A549 (cell line): Measurements from ENCODE around the gene ACADVL. TPM values are rescaled to one million over a fixed set of nuclear protein-coding genes. Genes with fewer than 3 reads are reported as not detected.

Experiments used
- polyA plus RNA-seq, 4 experiments: library from polyadenylated mRNA; depleted of rRNA in 3 of 4; stranded (reverse); fragments of >200 nt; fragmentation: RNase III in 1 of 4; extraction: RNeasy Plus Mini Kit Qiagen cat#74134 plus additional on column Dnase treatment in 1 of 4; gene quantifications; 2 replicates in 3 of 4; 3 replicates in 1 of 4; pipeline ENCODE4 v1.2.3, GENCODE V29; 2011 to 2017
- small RNA-seq, 6 experiments: library from RNA; depleted of rRNA; stranded (forward); fragments of <200 nt; gene quantifications; one replicate each; pipeline ENCODE3, GENCODE V24; 2012

Gene ACADVL
- polyA plus RNA-seq, 2 of the 4 experiments (the other 2 are of a cell fraction), result 238 to 425 TPM

Small RNAs within 50 kb of the gene (small RNA-seq; reads per million reads assigned to genes)
- gene AC120057.4, result 0 reads per million in 6 experiments
- gene MIR324, result 33.4 to 4,513 (median 3,561) reads per million in 6 experiments
- gene RF00019, result 0 reads per million in 6 experiments

Other genes starting within 250 kb of the ACADVL start
Only the 30 nearest of the 33 such genes appear.
- 185 and 210 TPM in 2 replicates for gene RNASEK, start 207.3 kb upstream of the ACADVL start, polyA plus RNA-seq (2011; rRNA removed)
- gene RNASEK, start 207.3 kb upstream of the ACADVL start, polyA plus RNA-seq (2017; fragmentation: RNase III; extraction: RNeasy Plus Mini Kit Qiagen cat#74134 plus additional on column Dnase treatment), result 388 to 426 TPM (median 424 TPM) in 3 replicates
- gene BCL6B, start 196.9 kb upstream of the ACADVL start, polyA plus RNA-seq (2011; rRNA removed), result 0.16 TPM in 1 of 2 replicates, not detected in the other
- 0.03 to 0.04 TPM in 2 of 3 replicates, not detected in the other for gene BCL6B, start 196.9 kb upstream of the ACADVL start, polyA plus RNA-seq (2017; fragmentation: RNase III; extraction: RNeasy Plus Mini Kit Qiagen cat#74134 plus additional on column Dnase treatment)
- 6.2 and 8.0 TPM in 2 replicates for gene SLC16A13, start 183.9 kb upstream of the ACADVL start, polyA plus RNA-seq (2011; rRNA removed)
- 6.2 to 10.9 TPM (median 10.4 TPM) in 3 replicates for gene SLC16A13, start 183.9 kb upstream of the ACADVL start, polyA plus RNA-seq (2017; fragmentation: RNase III; extraction: RNeasy Plus Mini Kit Qiagen cat#74134 plus additional on column Dnase treatment)
- not detected in 2 replicates for gene SLC16A11, start 175.8 kb upstream of the ACADVL start, polyA plus RNA-seq (2011; rRNA removed)
- gene SLC16A11, start 175.8 kb upstream of the ACADVL start, polyA plus RNA-seq (2017; fragmentation: RNase III; extraction: RNeasy Plus Mini Kit Qiagen cat#74134 plus additional on column Dnase treatment), result not detected in 3 replicates
- not detected in 2 replicates for gene CLEC10A, start 139.7 kb upstream of the ACADVL start, polyA plus RNA-seq (2011; rRNA removed)
- gene CLEC10A, start 139.7 kb upstream of the ACADVL start, polyA plus RNA-seq (2017; fragmentation: RNase III; extraction: RNeasy Plus Mini Kit Qiagen cat#74134 plus additional on column Dnase treatment), result not detected in 3 replicates
- 0.25 and 0.34 TPM in 2 replicates for gene ASGR2, start 105.1 kb upstream of the ACADVL start, polyA plus RNA-seq (2011; rRNA removed)
- gene ASGR2, start 105.1 kb upstream of the ACADVL start, polyA plus RNA-seq (2017; fragmentation: RNase III; extraction: RNeasy Plus Mini Kit Qiagen cat#74134 plus additional on column Dnase treatment), result 0.06 TPM in 1 of 3 replicates, not detected in the others
- gene ASGR1, start 40.6 kb upstream of the ACADVL start, polyA plus RNA-seq (2011; rRNA removed), result 2.6 and 3.4 TPM in 2 replicates
- 1.0 to 1.6 TPM (median 1.6 TPM) in 3 replicates for gene ASGR1, start 40.6 kb upstream of the ACADVL start, polyA plus RNA-seq (2017; fragmentation: RNase III; extraction: RNeasy Plus Mini Kit Qiagen cat#74134 plus additional on column Dnase treatment)
- 8.3 and 9.2 TPM in 2 replicates for gene DLG4, start 102 bp upstream of the ACADVL start, polyA plus RNA-seq (2011; rRNA removed)
- gene DLG4, start 102 bp upstream of the ACADVL start, polyA plus RNA-seq (2017; fragmentation: RNase III; extraction: RNeasy Plus Mini Kit Qiagen cat#74134 plus additional on column Dnase treatment), result 16.1 to 22.6 TPM (median 21.3 TPM) in 3 replicates
- gene DVL2, start 14.6 kb downstream of the ACADVL start, polyA plus RNA-seq (2011; rRNA removed), result 5.7 and 9.6 TPM in 2 replicates
- gene DVL2, start 14.6 kb downstream of the ACADVL start, polyA plus RNA-seq (2017; fragmentation: RNase III; extraction: RNeasy Plus Mini Kit Qiagen cat#74134 plus additional on column Dnase treatment), result 30.7 to 40.4 TPM (median 37.7 TPM) in 3 replicates
- 52.1 and 61.2 TPM in 2 replicates for gene PHF23, start 19.5 kb downstream of the ACADVL start, polyA plus RNA-seq (2011; rRNA removed)
- 70.9 to 80.2 TPM (median 79.1 TPM) in 3 replicates for gene PHF23, start 19.5 kb downstream of the ACADVL start, polyA plus RNA-seq (2017; fragmentation: RNase III; extraction: RNeasy Plus Mini Kit Qiagen cat#74134 plus additional on column Dnase treatment)
- 399 and 502 TPM in 2 replicates for gene GABARAP, start 22.5 kb downstream of the ACADVL start, polyA plus RNA-seq (2011; rRNA removed)
- 431 to 510 TPM (median 504 TPM) in 3 replicates for gene GABARAP, start 22.5 kb downstream of the ACADVL start, polyA plus RNA-seq (2017; fragmentation: RNase III; extraction: RNeasy Plus Mini Kit Qiagen cat#74134 plus additional on column Dnase treatment)
- 161 and 251 TPM in 2 replicates for gene CTDNEP1, start 31.8 kb downstream of the ACADVL start, polyA plus RNA-seq (2011; rRNA removed)
- gene CTDNEP1, start 31.8 kb downstream of the ACADVL start, polyA plus RNA-seq (2017; fragmentation: RNase III; extraction: RNeasy Plus Mini Kit Qiagen cat#74134 plus additional on column Dnase treatment), result 145 to 151 TPM (median 147 TPM) in 3 replicates
- 114 and 133 TPM in 2 replicates for gene ELP5, start 32.3 kb downstream of the ACADVL start, polyA plus RNA-seq (2011; rRNA removed)
- 89.2 to 97.3 TPM (median 92.1 TPM) in 3 replicates for gene ELP5, start 32.3 kb downstream of the ACADVL start, polyA plus RNA-seq (2017; fragmentation: RNase III; extraction: RNeasy Plus Mini Kit Qiagen cat#74134 plus additional on column Dnase treatment)
- 4.2 and 4.6 TPM in 2 replicates for gene CLDN7, start 42.5 kb downstream of the ACADVL start, polyA plus RNA-seq (2011; rRNA removed)
- 0.59 to 0.97 TPM (median 0.59 TPM) in 3 replicates for gene CLDN7, start 42.5 kb downstream of the ACADVL start, polyA plus RNA-seq (2017; fragmentation: RNase III; extraction: RNeasy Plus Mini Kit Qiagen cat#74134 plus additional on column Dnase treatment)
- 0.16 TPM in 2 replicates for gene SLC2A4, start 61.8 kb downstream of the ACADVL start, polyA plus RNA-seq (2011; rRNA removed)
- 0.17 to 0.18 TPM (median 0.17 TPM) in 3 replicates for gene SLC2A4, start 61.8 kb downstream of the ACADVL start, polyA plus RNA-seq (2017; fragmentation: RNase III; extraction: RNeasy Plus Mini Kit Qiagen cat#74134 plus additional on column Dnase treatment)
- gene YBX2, start 74.7 kb downstream of the ACADVL start, polyA plus RNA-seq (2011; rRNA removed), result 0.61 and 0.98 TPM in 2 replicates
- 0.22 to 0.57 TPM (median 0.36 TPM) in 3 replicates for gene YBX2, start 74.7 kb downstream of the ACADVL start, polyA plus RNA-seq (2017; fragmentation: RNase III; extraction: RNeasy Plus Mini Kit Qiagen cat#74134 plus additional on column Dnase treatment)
- 945 and 969 TPM in 2 replicates for gene EIF5A, start 87.7 kb downstream of the ACADVL start, polyA plus RNA-seq (2011; rRNA removed)
- gene EIF5A, start 87.7 kb downstream of the ACADVL start, polyA plus RNA-seq (2017; fragmentation: RNase III; extraction: RNeasy Plus Mini Kit Qiagen cat#74134 plus additional on column Dnase treatment), result 1,779 to 2,042 TPM (median 1,918 TPM) in 3 replicates
- gene GPS2, start 95.4 kb downstream of the ACADVL start, polyA plus RNA-seq (2011; rRNA removed), result 48.5 and 61.7 TPM in 2 replicates
- 147 to 171 TPM (median 158 TPM) in 3 replicates for gene GPS2, start 95.4 kb downstream of the ACADVL start, polyA plus RNA-seq (2017; fragmentation: RNase III; extraction: RNeasy Plus Mini Kit Qiagen cat#74134 plus additional on column Dnase treatment)
- 12.2 and 18.3 TPM in 2 replicates for gene NEURL4, start 109.4 kb downstream of the ACADVL start, polyA plus RNA-seq (2011; rRNA removed)
- gene NEURL4, start 109.4 kb downstream of the ACADVL start, polyA plus RNA-seq (2017; fragmentation: RNase III; extraction: RNeasy Plus Mini Kit Qiagen cat#74134 plus additional on column Dnase treatment), result 44.2 to 50.4 TPM (median 47.5 TPM) in 3 replicates
- gene ACAP1, start 116.6 kb downstream of the ACADVL start, polyA plus RNA-seq (2011; rRNA removed), result 0.03 and 0.41 TPM in 2 replicates
- gene ACAP1, start 116.6 kb downstream of the ACADVL start, polyA plus RNA-seq (2017; fragmentation: RNase III; extraction: RNeasy Plus Mini Kit Qiagen cat#74134 plus additional on column Dnase treatment), result 1.3 to 2.1 TPM (median 1.4 TPM) in 3 replicates
- 6.1 and 7.0 TPM in 2 replicates for gene KCTD11, start 132.2 kb downstream of the ACADVL start, polyA plus RNA-seq (2011; rRNA removed)
- gene KCTD11, start 132.2 kb downstream of the ACADVL start, polyA plus RNA-seq (2017; fragmentation: RNase III; extraction: RNeasy Plus Mini Kit Qiagen cat#74134 plus additional on column Dnase treatment), result 9.6 to 10.7 TPM (median 10.3 TPM) in 3 replicates
- not detected in 2 replicates for gene TMEM95, start 135.2 kb downstream of the ACADVL start, polyA plus RNA-seq (2011; rRNA removed)
- not detected in 3 replicates for gene TMEM95, start 135.2 kb downstream of the ACADVL start, polyA plus RNA-seq (2017; fragmentation: RNase III; extraction: RNeasy Plus Mini Kit Qiagen cat#74134 plus additional on column Dnase treatment)
- 1.2 and 1.8 TPM in 2 replicates for gene TNK1, start 161.2 kb downstream of the ACADVL start, polyA plus RNA-seq (2011; rRNA removed)
- 2.1 to 2.4 TPM (median 2.2 TPM) in 3 replicates for gene TNK1, start 161.2 kb downstream of the ACADVL start, polyA plus RNA-seq (2017; fragmentation: RNase III; extraction: RNeasy Plus Mini Kit Qiagen cat#74134 plus additional on column Dnase treatment)
- 11.0 and 13.7 TPM in 2 replicates for gene PLSCR3, start 174.6 kb downstream of the ACADVL start, polyA plus RNA-seq (2011; rRNA removed)
- 27.5 to 33.4 TPM (median 29.6 TPM) in 3 replicates for gene PLSCR3, start 174.6 kb downstream of the ACADVL start, polyA plus RNA-seq (2017; fragmentation: RNase III; extraction: RNeasy Plus Mini Kit Qiagen cat#74134 plus additional on column Dnase treatment)
- gene TMEM256, start 184.2 kb downstream of the ACADVL start, polyA plus RNA-seq (2011; rRNA removed), result 127 and 210 TPM in 2 replicates
- 142 to 166 TPM (median 164 TPM) in 3 replicates for gene TMEM256, start 184.2 kb downstream of the ACADVL start, polyA plus RNA-seq (2017; fragmentation: RNase III; extraction: RNeasy Plus Mini Kit Qiagen cat#74134 plus additional on column Dnase treatment)
- 4.1 and 6.9 TPM in 2 replicates for gene NLGN2, start 187.9 kb downstream of the ACADVL start, polyA plus RNA-seq (2011; rRNA removed)
- 17.6 to 27.9 TPM (median 27.5 TPM) in 3 replicates for gene NLGN2, start 187.9 kb downstream of the ACADVL start, polyA plus RNA-seq (2017; fragmentation: RNase III; extraction: RNeasy Plus Mini Kit Qiagen cat#74134 plus additional on column Dnase treatment)
- not detected in 2 replicates for gene SPEM1, start 200.4 kb downstream of the ACADVL start, polyA plus RNA-seq (2011; rRNA removed)
- 0.09 to 0.13 TPM in 2 of 3 replicates, not detected in the other for gene SPEM1, start 200.4 kb downstream of the ACADVL start, polyA plus RNA-seq (2017; fragmentation: RNase III; extraction: RNeasy Plus Mini Kit Qiagen cat#74134 plus additional on column Dnase treatment)
- gene SPEM2, start 205.7 kb downstream of the ACADVL start, polyA plus RNA-seq (2011; rRNA removed), result not detected in 2 replicates
- gene SPEM2, start 205.7 kb downstream of the ACADVL start, polyA plus RNA-seq (2017; fragmentation: RNase III; extraction: RNeasy Plus Mini Kit Qiagen cat#74134 plus additional on column Dnase treatment), result not detected in 3 replicates
- not detected in 2 replicates for gene SPEM3, start 208.9 kb downstream of the ACADVL start, polyA plus RNA-seq (2011; rRNA removed)
- gene SPEM3, start 208.9 kb downstream of the ACADVL start, polyA plus RNA-seq (2017; fragmentation: RNase III; extraction: RNeasy Plus Mini Kit Qiagen cat#74134 plus additional on column Dnase treatment), result not detected in 3 replicates
- 4.4 and 4.9 TPM in 2 replicates for gene TMEM102, start 215.5 kb downstream of the ACADVL start, polyA plus RNA-seq (2011; rRNA removed)
- 6.5 to 8.9 TPM (median 8.1 TPM) in 3 replicates for gene TMEM102, start 215.5 kb downstream of the ACADVL start, polyA plus RNA-seq (2017; fragmentation: RNase III; extraction: RNeasy Plus Mini Kit Qiagen cat#74134 plus additional on column Dnase treatment)